HG03196 (cell line): ENCODE results near the gene GPHA2.
A peak's percentile ranks its signal among the peaks of the same experiment; 100 is the strongest.

Experiments
- ATAC-seq: cut with Tn5 transposase; IDR thresholded peaks from one replicate; pipeline ENCODE4 v1.9.1; 2021; ENCODE audit not compliant: unreplicated experiment

GPHA2 gene

GRCh38 chr11:64931290-64931689 is 4.4 kb downstream of the GPHA2 start:
- ATAC-seq, result no peak

DNA sequence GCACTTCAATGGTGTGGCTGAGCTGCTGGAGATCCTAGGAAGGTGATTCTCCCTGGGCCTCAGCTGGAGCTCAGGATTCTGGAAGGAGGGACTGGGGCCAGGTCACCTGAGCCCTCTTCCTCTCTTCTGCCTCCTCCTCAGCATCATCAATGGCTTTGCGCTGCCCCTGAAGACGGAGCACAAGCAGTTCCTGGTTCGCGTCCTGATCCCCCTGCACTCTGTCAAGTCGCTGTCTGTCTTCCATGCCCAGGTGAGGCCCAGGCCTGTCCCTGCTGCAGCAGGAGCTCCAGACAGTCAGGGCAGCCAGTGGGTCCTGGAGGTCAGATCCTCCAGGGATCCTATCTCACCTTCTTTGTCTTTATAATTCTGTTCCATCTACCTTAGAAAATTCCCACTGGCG is 5.4 kb downstream of the GPHA2 start:
- ATAC-seq, result no peak

DNA sequence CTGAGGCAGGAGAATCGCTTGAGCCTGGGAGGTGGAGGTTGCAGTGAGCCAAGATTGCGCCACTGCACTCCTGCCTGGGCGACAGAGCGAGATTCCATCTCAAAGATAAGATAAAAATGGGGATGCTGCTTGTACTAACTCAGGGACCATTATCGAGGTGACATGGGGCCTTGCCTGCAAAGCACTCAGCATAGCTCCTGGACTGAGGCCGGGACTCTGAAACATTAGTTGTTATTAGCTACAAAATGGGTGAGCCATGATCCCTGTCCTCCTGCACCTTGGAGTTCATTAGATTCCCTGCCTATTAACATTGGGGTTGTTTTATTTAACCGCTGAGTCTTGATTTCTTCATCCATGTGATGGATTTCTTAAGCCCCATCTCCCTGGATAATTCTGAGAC is 6.1 kb downstream of the GPHA2 start:
- no peak for ATAC-seq

- ATAC-seq, result no peak
Observed at GRCh38 chr11:64928957-64929356, 6.7 kb downstream of the GPHA2 start.

- no peak for ATAC-seq
Observed at GRCh38 chr11:64926689-64927088, 9.0 kb downstream of the GPHA2 start.

DNA sequence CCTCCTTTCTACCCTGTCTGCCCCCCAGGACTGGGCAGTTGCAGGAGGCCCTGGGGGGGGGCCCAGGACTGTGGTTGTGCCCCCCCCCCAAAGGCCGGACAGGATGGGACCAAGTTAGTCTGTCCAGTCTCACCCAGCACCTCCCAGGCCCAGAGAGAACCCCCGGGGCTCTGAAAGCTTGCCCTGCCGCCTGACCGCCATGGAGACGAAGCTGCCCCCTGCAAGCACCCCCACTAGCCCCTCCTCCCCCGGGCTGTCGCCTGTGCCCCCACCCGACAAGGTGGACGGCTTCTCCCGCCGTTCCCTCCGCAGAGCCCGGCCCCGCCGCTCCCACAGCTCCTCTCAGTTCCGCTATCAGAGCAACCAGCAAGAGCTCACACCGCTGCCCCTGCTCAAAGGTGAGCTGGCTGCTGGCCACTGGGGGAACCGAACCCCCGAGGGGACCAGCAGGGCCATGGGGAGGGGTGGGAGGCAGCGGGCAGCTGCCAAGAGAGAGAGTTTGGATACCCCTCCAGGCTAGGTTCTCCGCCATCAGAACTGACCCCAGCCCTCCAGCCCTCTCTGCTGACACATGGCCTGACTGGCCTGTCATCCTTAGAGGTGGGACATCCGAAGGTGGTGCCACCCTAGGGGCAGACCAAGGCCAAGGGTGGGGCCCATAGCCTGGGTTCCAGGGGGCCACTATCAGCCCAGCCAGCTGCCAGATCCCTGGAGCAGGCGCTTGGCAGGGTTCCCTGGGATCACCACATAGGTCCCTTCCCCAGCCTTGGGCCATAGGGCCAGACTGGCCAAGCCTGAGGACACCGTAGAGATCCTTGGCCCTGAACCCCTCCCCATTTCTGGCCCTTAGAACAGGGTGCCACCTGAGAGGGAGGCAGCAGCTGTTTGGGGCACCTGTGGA is 9.9 kb downstream of the GPHA2 start:
- ATAC-seq, result no peak

GRCh38 chr11:64924910-64925284 is 10.8 kb downstream of the GPHA2 start:
- peak; percentile 6 for ATAC-seq

DNA sequence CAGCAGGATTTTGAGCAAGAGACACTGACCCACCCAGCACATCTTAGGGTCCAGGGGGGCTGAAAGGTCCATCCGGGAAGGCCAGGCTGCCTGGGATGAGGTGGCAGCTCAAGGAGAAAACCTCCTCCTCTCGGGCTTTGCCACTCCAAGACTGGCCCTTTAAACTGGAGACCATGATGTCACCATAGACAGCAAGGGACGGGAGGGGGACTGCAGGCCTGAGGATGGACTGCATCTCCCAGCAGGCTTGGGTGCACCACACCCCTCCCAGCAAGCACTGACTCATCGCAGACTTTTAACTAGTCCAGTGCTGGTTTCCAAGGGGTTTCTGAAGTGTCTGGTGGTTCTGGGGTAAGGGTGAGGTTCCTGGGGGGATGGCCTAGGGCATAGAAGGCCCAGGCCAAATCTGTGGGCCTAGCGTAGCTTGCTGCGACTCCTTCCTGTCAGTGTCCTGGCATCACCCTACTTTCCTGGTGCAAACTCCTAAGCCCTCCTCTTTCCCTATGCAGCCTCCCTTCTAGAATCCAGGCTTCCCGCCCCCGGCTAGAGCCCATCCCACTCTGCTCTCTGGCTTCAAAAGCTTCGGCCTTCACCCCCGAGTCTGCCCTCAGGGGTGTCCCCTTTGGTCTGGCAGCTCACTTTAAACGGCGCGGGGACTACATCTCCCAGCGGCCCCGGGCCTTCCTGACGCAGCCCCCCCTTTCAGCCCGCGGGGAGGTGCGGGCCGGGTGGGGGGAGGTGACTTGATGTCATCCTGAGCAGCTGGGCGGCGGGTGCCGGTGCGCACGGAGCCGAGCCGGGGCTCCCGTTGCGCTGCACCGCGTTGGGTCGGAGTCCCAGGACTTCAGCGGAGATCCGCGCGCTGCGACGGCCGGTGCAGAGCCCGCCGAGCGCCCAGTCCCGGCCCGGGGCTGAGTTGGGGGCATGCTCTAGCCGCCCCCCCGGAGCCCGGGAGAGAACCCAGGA is 11.5 kb downstream of the GPHA2 start, which contains the start of gene PPP2R5B:
TSS of gene PPP2R5B (plus strand) at position 746 of the 966 bp plus-strand sequence. CDS start 1,046 bp downstream, outside the sequence.
- ATAC-seq, result peak; percentile 71

DNA sequence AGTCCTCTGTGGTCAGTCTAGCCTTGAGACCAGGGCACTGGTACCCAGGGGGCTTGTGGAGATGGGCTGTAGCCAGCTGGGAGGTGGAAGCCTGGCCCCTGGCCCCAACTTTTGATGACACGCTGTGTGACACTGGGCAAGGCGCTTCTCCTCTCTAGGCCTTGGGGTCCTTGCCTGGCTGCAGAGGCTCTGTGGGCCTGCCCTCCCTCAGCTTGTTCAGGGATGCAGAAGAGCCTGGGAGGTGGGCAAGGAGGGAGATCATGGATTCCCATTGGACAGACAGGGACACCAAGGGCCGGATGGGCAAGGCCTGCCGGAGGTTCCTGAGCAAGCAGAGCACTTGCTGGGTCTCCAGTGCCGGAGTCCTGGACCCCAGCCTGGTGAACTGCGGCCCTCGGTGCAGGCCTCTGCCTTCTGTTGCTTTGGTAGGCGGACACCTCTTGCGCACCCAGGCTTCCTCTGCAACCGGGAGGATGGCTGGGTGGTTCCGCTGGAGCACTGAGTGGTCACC is 12.5 kb downstream of the GPHA2 start:
- no peak for ATAC-seq

DNA sequence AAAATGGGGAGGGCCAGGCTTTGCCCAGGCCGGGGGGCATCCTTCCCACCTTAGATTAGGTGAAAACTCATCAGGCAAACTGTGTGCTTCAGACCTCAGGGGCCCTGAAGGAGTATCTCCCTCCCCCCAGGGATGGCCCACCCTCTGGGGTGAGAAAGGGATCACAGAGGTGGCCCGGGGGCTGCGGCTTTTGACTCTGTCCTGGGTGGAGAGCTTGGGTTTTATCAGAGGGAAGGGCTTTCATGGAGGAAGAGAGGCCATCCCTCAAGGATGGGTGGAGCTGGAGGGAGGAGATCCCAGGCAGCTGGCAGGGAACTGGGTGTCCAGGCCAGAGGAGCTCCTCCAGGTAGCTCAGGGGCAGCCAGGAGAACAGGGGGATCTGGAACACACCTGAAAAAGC is 14.3 kb downstream of the GPHA2 start:
- ATAC-seq, result no peak

DNA sequence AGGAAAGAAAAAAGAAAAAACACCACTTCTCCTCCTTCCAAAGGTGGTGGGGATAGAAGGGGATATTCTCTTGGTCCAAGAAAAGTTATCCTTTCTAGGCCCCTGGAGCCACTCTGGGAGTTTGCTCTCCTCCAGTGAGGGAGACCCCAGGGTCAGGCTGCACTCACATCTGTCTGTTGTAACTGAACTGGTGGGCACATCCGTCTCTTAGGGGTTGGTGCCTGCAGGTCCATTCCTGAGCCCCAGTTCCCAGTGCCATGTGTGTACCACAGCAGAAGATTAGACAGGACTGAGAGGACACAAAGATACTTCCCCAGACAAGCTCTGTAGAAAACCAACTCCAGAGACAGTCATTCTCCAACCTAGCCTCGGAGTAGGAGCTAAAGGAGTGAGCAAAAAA is 15.6 kb downstream of the GPHA2 start:
- ATAC-seq, result no peak

- ATAC-seq, result no peak
Observed at GRCh38 chr11:64919627-64920026, 16.1 kb downstream of the GPHA2 start.

DNA sequence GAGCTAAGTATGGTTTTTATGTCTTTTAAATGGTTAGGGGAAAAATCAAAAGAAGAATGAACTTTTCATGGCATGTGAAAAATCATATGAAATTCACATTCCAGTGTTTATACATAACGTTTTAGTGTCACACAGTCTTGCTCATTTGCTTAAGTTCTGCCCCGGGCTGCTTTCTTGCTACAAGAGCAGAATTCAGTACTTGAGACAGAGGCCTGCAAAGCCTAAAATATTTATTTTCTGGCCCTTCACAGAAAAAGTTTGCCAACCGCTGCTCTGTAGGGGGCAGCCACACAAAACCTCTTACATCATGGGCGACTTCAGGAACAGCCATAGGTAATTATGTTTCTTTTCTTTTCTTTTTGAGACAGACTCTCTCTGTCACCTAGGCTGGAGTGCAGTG is 17.7 kb downstream of the GPHA2 start:
- ATAC-seq, result no peak

DNA sequence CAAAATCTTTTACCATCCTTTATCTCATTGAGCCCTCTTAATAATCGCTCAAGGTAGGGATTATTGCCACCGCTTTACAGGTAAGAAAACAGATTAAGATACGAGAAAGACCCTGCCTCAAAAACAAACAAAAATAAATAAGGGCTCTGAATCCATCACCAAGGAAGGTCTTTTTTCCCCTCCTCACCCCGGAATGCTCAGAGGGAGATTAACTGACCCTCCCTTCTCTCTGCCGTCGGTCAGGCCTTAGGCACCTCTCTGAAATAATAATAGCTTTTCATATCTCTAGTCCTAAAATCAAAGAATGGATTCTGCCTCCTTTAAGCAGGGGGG is 18.1 kb downstream of the GPHA2 start:
- no peak for ATAC-seq

- peak; percentile 89 for ATAC-seq
Observed at GRCh38 chr11:64916775-64917662, 18.7 kb downstream of the GPHA2 start, which contains the start of gene ATG2A. TSS of gene ATG2A (minus strand) at chr11:64917209. CDS start at chr11:64917135, 74 bp downstream.

DNA sequence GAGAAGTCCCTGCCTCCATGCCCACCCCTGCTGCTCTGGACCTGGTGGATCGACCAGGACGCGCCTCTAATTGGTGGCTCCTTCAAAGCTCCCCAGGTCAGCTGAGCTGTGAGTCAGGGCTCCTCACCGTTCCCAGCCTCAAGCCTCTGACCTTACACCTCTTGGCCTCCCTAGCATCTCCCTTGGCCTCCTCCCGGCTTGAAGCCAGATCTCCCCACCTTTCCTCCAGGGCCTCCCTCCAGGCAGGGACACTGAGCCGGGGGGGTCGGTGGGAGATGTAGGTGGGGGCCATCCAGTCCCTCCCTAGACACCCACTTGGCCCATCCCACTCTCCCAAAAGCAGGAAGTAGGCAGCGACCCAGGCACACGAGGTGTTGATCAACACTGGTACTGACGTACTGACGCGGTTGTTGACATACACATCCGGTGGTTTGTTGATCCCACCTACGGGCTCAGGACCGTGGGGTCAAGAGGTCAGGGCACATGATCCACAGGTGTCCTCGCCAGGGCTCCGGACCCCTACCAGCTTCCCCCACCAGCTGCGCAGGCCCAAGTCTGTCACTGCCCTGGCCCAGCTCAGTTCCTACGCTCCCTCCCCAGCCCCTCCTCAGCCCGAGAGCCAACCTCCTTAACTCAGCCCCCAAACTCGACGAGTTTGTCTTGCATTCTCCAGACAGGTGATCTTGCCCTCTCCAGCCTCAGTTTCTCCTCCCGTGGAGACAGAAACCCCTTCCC is 19.5 kb downstream of the GPHA2 start:
- no peak for ATAC-seq

DNA sequence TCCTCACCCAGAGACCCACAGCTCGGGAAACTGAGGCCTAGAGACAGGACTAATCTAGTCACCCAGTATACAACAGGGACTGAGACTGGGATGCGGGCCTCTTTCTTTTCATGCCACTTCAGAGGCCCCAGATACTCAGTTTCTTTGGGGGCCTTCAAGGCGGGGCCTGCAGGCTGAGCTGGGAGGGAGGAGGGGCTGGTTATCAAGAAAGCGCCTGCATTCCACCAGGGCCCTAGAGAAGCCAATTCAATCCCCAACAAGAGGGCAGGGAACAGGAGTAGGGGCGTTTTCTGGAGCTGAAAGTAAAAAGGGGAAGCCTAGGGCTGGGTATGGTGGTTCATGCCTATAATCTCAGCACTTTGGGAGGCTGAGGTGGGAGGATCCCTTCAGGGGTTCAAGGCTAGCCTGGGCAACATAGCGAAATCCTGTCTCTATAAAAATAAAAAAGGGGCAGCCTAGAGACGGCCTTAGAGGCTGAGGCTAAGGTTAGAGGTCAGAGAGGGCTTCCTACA is 20.3 kb downstream of the GPHA2 start:
- ATAC-seq, result no peak

DNA sequence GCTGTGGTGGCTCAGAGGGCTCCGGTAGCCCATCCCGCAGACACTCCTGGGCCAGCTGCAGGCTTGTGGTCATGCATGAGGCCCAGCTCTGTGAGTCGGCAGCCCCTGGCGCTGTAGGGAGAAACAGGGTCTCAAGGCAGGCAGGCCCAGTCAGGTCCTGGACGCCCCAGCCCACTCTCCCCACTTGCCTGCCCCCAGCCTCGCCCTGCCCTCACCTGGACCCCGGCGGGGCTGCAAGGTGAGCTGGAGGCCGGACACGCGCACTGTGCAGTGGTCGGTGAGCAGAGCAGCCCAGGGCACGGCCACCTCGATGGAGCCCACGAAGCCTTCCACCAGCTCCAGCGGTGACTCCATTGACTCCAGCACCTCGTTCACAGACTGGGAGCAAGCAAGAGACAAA is 21.6 kb downstream of the GPHA2 start:
- no peak for ATAC-seq

GRCh38 chr11:64913171-64913727 is 22.4 kb downstream of the GPHA2 start:
- ATAC-seq, result no peak
